ENCODE data around the gene CHD3.

The CHD3 gene

GRCh38 chr17:7922845-7923628 is 34.4 kb downstream of the CHD3 start:
- no peak for TF ChIP-seq CTCF (IDR thresholded peaks at IDR 0.05; ENCODE audit: insufficient read depth, low read length)
- no peak for TF ChIP-seq GABPA (IDR thresholded peaks at IDR 0.05; ENCODE audit: low read depth)
- no peak for TF ChIP-seq REST (IDR thresholded peaks at IDR 0.05; ENCODE audit: insufficient replicate concordance, low read depth)
- no peak for TF ChIP-seq POLR2AphosphoS5 (IDR thresholded peaks at IDR 0.05; ENCODE audit: low read depth)
- TF ChIP-seq SPI1 (IDR thresholded peaks at IDR 0.05; ENCODE audit: borderline replicate concordance, low read depth), result no peak
- Histone ChIP-seq H3K4me3 (replicated peaks; ENCODE audit: insufficient read depth, low read length) (no peak overlapping the region), H3K27ac (replicated peaks) (no peak overlapping the region), H3K27me3 (ENCODE audit: insufficient read depth, poor library complexity, severe bottlenecking) (no peaks in the 10 kb centered on the region)
- DNase-seq (ENCODE audit: low read depth in 1 of 2, low spot score in 1 of 2), result no peak

GRCh38 chr17:7927596-7927995 is 39.0 kb downstream of the CHD3 start:
- Histone ChIP-seq H3K27me3 (ENCODE audit: insufficient read depth, poor library complexity, severe bottlenecking) (no peaks in the 10 kb centered on the region), H3K4me3 (replicated peaks; ENCODE audit: insufficient read depth, low read length) (no peak overlapping the region), H3K27ac (replicated peaks) (no peak overlapping the region)
- TF ChIP-seq SPI1 (IDR thresholded peaks at IDR 0.05; ENCODE audit: borderline replicate concordance, low read depth) (0 out of 2 replicates have a peak, but pooled peaks have one; percentile 49), REST (IDR thresholded peaks at IDR 0.05; ENCODE audit: insufficient replicate concordance, low read depth) (no peak)
- DNase-seq (ENCODE audit: low read depth in 1 of 2, low spot score in 1 of 2), result no peak

GRCh38 chr17:7929158-7930023 is 40.8 kb downstream of the CHD3 start, which contains the start of gene KCNAB3:
KCNAB3 (minus strand) TSS chr17:7929856; CDS start chr17:7929435, 421 bp downstream.
- no peak for DNase-seq (ENCODE audit: low read depth in 1 of 2, low spot score in 1 of 2)
- H3K27ac ChIP-seq (replicated peaks), result no peak within 1 kb of the TSS
- TF ChIP-seq POLR2AphosphoS5 (IDR thresholded peaks at IDR 0.05; ENCODE audit: low read depth), result no peak
- TF ChIP-seq REST (IDR thresholded peaks at IDR 0.05; ENCODE audit: insufficient replicate concordance, low read depth), result no peak
- TF ChIP-seq CTCF (IDR thresholded peaks at IDR 0.05; ENCODE audit: insufficient read depth, low read length), result no peak
- no peak for TF ChIP-seq GABPA (IDR thresholded peaks at IDR 0.05; ENCODE audit: low read depth)
- no peak for TF ChIP-seq SPI1 (IDR thresholded peaks at IDR 0.05; ENCODE audit: borderline replicate concordance, low read depth)

More at GRCh38 chr17:7929158-7930023, 40.8 kb downstream of the CHD3 start, which contains the start of gene KCNAB3:
- no peaks in the 10 kb centered on the region for H3K27me3 ChIP-seq (ENCODE audit: insufficient read depth, poor library complexity, severe bottlenecking)
- H3K4me3 ChIP-seq (replicated peaks; ENCODE audit: insufficient read depth, low read length), result no peak within 1 kb of the TSS

All from HL-60 (cell line).